ENCODE data around the gene STEAP2.

STEAP2 gene

GRCh38 chr7:90176195-90176594 is 35.3 kb upstream of the STEAP2 start:
- Histone ChIP-seq H3K9me3 (ENCODE audit: insufficient read depth, low read length, severe bottlenecking) (peaks cover 15% of the 10 kb centered on the region), H3K27ac (ENCODE audit: low read length) (no peak overlapping the region), H3K4me3 (ENCODE audit: low read depth in 1 of 2, low read length in 2 of 2) (no peak overlapping the region), H3K27me3 (ENCODE audit: insufficient read depth, low read length, poor library complexity) (no peaks in the 10 kb centered on the region), H2AFZ (ENCODE audit: low read depth, low read length) (no peak overlapping the region), H4K20me1 (ENCODE audit: insufficient read depth, low read length) (no peaks in the 10 kb centered on the region), H3K79me2 (ENCODE audit: insufficient read depth, low read length) (no peaks in the 10 kb centered on the region), H3K9ac (ENCODE audit: low read depth, low read length) (no peak overlapping the region), H3K4me2 (ENCODE audit: insufficient read depth, low read length) (no peak overlapping the region), H3K36me3 (ENCODE audit: insufficient read depth, low read length) (no peaks in the 10 kb centered on the region), H3K4me1 (ENCODE audit: insufficient read depth, low read length) (no peaks in the 10 kb centered on the region)
- DNase-seq (no peak), ATAC-seq (ENCODE audit: insufficient read depth, low read depth) (no peak)
- TF ChIP-seq EZH2 (IDR thresholded peaks at IDR 0.05; ENCODE audit: borderline replicate concordance, low read depth, low read length, severe bottlenecking) (no peak), CTCF (IDR thresholded peaks at IDR 0.05; ENCODE audit: borderline replicate concordance, extremely low read depth, low read length, poor library complexity, severe bottlenecking) (no peak)

GRCh38 chr7:90178166-90178565 is 33.4 kb upstream of the STEAP2 start:
- H3K4me2 ChIP-seq (ENCODE audit: insufficient read depth, low read length) = no peak overlapping the region
- no peak for TF ChIP-seq CTCF (IDR thresholded peaks at IDR 0.05; ENCODE audit: borderline replicate concordance, extremely low read depth, low read length, poor library complexity, severe bottlenecking)
- TF ChIP-seq EZH2 (IDR thresholded peaks at IDR 0.05; ENCODE audit: borderline replicate concordance, low read depth, low read length, severe bottlenecking) = no peak
- DNase-seq = no peak

GRCh38 chr7:90178679-90179278 is 32.8 kb upstream of the STEAP2 start:
- DNase-seq (no peak), ATAC-seq (ENCODE audit: insufficient read depth, low read depth) (no peak)
- Histone ChIP-seq H3K79me2 (ENCODE audit: insufficient read depth, low read length) (no peaks in the 10 kb centered on the region), H4K20me1 (ENCODE audit: insufficient read depth, low read length) (no peaks in the 10 kb centered on the region), H3K36me3 (ENCODE audit: insufficient read depth, low read length) (no peaks in the 10 kb centered on the region), H3K27me3 (ENCODE audit: insufficient read depth, low read length, poor library complexity) (no peaks in the 10 kb centered on the region), H3K4me3 (ENCODE audit: low read depth in 1 of 2, low read length in 2 of 2) (no peak overlapping the region), H3K27ac (ENCODE audit: low read length) (no peak overlapping the region), H3K4me2 (ENCODE audit: insufficient read depth, low read length) (no peak overlapping the region), H2AFZ (ENCODE audit: low read depth, low read length) (no peak overlapping the region), H3K4me1 (ENCODE audit: insufficient read depth, low read length) (no peaks in the 10 kb centered on the region), H3K9me3 (ENCODE audit: insufficient read depth, low read length, severe bottlenecking) (peaks cover 15% of the 10 kb centered on the region), H3K9ac (ENCODE audit: low read depth, low read length) (no peak overlapping the region)
- TF ChIP-seq EZH2 (IDR thresholded peaks at IDR 0.05; ENCODE audit: borderline replicate concordance, low read depth, low read length, severe bottlenecking) (no peak), CTCF (IDR thresholded peaks at IDR 0.05; ENCODE audit: borderline replicate concordance, extremely low read depth, low read length, poor library complexity, severe bottlenecking) (no peak)

More at GRCh38 chr7:90178166-90178565, 33.4 kb upstream of the STEAP2 start:
- H3K4me1 ChIP-seq (ENCODE audit: insufficient read depth, low read length) = no peaks in the 10 kb centered on the region
- peaks cover 15% of the 10 kb centered on the region for H3K9me3 ChIP-seq (ENCODE audit: insufficient read depth, low read length, severe bottlenecking)
- no peak for ATAC-seq (ENCODE audit: insufficient read depth, low read depth)
- H3K79me2 ChIP-seq (ENCODE audit: insufficient read depth, low read length) = no peaks in the 10 kb centered on the region
- H3K4me3 ChIP-seq (ENCODE audit: low read depth in 1 of 2, low read length in 2 of 2) = no peak overlapping the region
- no peaks in the 10 kb centered on the region for H3K27me3 ChIP-seq (ENCODE audit: insufficient read depth, low read length, poor library complexity)
- H3K27ac ChIP-seq (ENCODE audit: low read length) = no peak overlapping the region
- H3K36me3 ChIP-seq (ENCODE audit: insufficient read depth, low read length) = no peaks in the 10 kb centered on the region
- H4K20me1 ChIP-seq (ENCODE audit: insufficient read depth, low read length) = no peaks in the 10 kb centered on the region
- H3K9ac ChIP-seq (ENCODE audit: low read depth, low read length) = no peak overlapping the region
- H2AFZ ChIP-seq (ENCODE audit: low read depth, low read length) = no peak overlapping the region

All from DND-41 (cell line).